ENCODE measurements around the gene SRP19.

GRCh38 chr5:112861638-112861985, 525 bp downstream of the SRP19 start:
- TF ChIP-seq CTCF (IDR thresholded peaks at IDR 0.05), result no peak
- no peak for TF ChIP-seq POLR2A (IDR thresholded peaks at IDR 0.05)

Data from uterus (tissue), 2 donors.